ENCODE measurements around the gene CCDC27.

DNA sequence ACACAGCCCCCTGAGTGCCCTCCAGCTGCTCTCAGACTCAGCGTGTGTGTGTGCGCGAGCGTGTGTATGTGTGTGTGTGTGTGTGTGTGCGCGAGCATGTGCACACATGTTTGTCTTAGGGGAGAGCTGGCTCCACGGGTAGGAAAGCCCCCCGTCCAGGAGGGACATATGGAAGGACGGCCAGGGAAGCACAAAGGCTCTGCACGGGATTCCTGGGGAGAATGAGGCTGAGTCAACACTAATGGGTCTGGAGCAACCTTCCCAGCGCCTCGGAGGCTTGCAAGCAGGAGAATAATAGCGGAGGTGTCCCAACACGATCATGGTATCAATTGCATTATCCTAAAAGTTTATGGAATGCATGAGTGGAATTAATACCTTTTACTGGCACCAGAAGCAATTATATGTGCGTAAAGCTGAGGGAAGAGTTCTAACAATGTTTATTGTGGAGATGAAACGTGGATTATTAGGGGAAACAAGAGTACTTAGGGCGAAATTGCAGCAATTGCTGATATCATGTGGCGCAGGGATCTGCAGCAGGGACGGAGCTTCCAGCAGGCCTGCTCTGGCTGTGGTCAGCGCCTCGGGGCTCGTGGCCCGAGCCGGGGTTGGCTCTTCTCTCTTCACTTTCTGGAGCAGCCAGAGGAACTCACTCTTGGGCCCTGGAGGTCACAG, 40.3 kb upstream of the CCDC27 start:
- TF ChIP-seq, protein P1, sequence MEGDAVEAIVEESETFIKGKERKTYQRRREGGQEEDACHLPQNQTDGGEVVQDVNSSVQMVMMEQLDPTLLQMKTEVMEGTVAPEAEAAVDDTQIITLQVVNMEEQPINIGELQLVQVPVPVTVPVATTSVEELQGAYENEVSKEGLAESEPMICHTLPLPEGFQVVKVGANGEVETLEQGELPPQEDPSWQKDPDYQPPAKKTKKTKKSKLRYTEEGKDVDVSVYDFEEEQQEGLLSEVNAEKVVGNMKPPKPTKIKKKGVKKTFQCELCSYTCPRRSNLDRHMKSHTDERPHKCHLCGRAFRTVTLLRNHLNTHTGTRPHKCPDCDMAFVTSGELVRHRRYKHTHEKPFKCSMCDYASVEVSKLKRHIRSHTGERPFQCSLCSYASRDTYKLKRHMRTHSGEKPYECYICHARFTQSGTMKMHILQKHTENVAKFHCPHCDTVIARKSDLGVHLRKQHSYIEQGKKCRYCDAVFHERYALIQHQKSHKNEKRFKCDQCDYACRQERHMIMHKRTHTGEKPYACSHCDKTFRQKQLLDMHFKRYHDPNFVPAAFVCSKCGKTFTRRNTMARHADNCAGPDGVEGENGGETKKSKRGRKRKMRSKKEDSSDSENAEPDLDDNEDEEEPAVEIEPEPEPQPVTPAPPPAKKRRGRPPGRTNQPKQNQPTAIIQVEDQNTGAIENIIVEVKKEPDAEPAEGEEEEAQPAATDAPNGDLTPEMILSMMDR (IDR thresholded peaks at IDR 0.05; ENCODE audit: low read depth, low read length, missing input control), result no peak
- TF ChIP-seq SP1 (IDR thresholded peaks at IDR 0.05) (no peak), TAF1 (conservative IDR thresholded peaks at IDR 0.05) (no peak), EGR1 (IDR thresholded peaks at IDR 0.05; ENCODE audit: low read depth in 2 of 2) (no peak), YY1 (IDR thresholded peaks at IDR 0.05) (no peak), RAD21 (IDR thresholded peaks at IDR 0.05) (no peak), JUND (IDR thresholded peaks at IDR 0.05) (no peak), GABPA (IDR thresholded peaks at IDR 0.05 in 1 of 2, conservative IDR thresholded peaks at IDR 0.05 in 1 of 2) (no peak), RXRA (IDR thresholded peaks at IDR 0.05) (no peak)
- TF ChIP-seq, protein P2, sequence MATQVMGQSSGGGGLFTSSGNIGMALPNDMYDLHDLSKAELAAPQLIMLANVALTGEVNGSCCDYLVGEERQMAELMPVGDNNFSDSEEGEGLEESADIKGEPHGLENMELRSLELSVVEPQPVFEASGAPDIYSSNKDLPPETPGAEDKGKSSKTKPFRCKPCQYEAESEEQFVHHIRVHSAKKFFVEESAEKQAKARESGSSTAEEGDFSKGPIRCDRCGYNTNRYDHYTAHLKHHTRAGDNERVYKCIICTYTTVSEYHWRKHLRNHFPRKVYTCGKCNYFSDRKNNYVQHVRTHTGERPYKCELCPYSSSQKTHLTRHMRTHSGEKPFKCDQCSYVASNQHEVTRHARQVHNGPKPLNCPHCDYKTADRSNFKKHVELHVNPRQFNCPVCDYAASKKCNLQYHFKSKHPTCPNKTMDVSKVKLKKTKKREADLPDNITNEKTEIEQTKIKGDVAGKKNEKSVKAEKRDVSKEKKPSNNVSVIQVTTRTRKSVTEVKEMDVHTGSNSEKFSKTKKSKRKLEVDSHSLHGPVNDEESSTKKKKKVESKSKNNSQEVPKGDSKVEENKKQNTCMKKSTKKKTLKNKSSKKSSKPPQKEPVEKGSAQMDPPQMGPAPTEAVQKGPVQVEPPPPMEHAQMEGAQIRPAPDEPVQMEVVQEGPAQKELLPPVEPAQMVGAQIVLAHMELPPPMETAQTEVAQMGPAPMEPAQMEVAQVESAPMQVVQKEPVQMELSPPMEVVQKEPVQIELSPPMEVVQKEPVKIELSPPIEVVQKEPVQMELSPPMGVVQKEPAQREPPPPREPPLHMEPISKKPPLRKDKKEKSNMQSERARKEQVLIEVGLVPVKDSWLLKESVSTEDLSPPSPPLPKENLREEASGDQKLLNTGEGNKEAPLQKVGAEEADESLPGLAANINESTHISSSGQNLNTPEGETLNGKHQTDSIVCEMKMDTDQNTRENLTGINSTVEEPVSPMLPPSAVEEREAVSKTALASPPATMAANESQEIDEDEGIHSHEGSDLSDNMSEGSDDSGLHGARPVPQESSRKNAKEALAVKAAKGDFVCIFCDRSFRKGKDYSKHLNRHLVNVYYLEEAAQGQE (IDR thresholded peaks at IDR 0.05), result no peak
- TF ChIP-seq, protein P3, sequence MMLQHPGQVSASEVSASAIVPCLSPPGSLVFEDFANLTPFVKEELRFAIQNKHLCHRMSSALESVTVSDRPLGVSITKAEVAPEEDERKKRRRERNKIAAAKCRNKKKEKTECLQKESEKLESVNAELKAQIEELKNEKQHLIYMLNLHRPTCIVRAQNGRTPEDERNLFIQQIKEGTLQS (IDR thresholded peaks at IDR 0.05), result no peak
- TF ChIP-seq, protein P4, sequence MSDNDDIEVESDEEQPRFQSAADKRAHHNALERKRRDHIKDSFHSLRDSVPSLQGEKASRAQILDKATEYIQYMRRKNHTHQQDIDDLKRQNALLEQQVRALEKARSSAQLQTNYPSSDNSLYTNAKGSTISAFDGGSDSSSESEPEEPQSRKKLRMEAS (IDR thresholded peaks at IDR 0.05), result no peak
- TF ChIP-seq, protein P5, sequence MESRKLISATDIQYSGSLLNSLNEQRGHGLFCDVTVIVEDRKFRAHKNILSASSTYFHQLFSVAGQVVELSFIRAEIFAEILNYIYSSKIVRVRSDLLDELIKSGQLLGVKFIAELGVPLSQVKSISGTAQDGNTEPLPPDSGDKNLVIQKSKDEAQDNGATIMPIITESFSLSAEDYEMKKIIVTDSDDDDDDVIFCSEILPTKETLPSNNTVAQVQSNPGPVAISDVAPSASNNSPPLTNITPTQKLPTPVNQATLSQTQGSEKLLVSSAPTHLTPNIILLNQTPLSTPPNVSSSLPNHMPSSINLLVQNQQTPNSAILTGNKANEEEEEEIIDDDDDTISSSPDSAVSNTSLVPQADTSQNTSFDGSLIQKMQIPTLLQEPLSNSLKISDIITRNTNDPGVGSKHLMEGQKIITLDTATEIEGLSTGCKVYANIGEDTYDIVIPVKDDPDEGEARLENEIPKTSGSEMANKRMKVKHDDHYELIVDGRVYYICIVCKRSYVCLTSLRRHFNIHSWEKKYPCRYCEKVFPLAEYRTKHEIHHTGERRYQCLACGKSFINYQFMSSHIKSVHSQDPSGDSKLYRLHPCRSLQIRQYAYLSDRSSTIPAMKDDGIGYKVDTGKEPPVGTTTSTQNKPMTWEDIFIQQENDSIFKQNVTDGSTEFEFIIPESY (IDR thresholded peaks at IDR 0.05), result no peak

Data from liver (tissue), 3 donors.